ENCODE results near the gene SPDYE9. TPM values are rescaled to one million over a fixed set of nuclear protein-coding genes. Genes with fewer than 3 reads are reported as not detected.
"Not testable (repeated sequence)": the region's sequence is repeated elsewhere in the genome, so short reads cannot be mapped to it uniquely, and the experiment has no call there.

SPDYE9 gene
- total RNA-seq: not detected

GRCh38 chr7:73085938-73086337 lies at the start of gene SPDYE9:
TSS of gene SPDYE9 (minus strand) at chr7:73086038. CDS start at chr7:73084238, 1,800 bp downstream.
- DNase-seq (ENCODE audit: low spot score); ATAC-seq: not testable (repeated sequence)

- not testable (repeated sequence) for DNase-seq (ENCODE audit: low spot score)
- peak; percentile 37 for ATAC-seq
Measured at GRCh38 chr7:73134866-73135265, 49.0 kb upstream of the SPDYE9 start.

- not testable (repeated sequence) for DNase-seq (ENCODE audit: low spot score); ATAC-seq
Measured at GRCh38 chr7:73132651-73133217, 46.9 kb upstream of the SPDYE9 start.

- not testable (repeated sequence) for DNase-seq (ENCODE audit: low spot score); ATAC-seq
Measured at GRCh38 chr7:73130612-73131011, 44.8 kb upstream of the SPDYE9 start.

- DNase-seq (ENCODE audit: low spot score): not testable (repeated sequence)
- ATAC-seq: peak; percentile 64
Measured at GRCh38 chr7:73124126-73124525, 38.3 kb upstream of the SPDYE9 start.

- ATAC-seq: peak; percentile 29
- not testable (repeated sequence) for DNase-seq (ENCODE audit: low spot score)
Measured at GRCh38 chr7:73122778-73123447, 37.1 kb upstream of the SPDYE9 start.

GRCh38 chr7:73118155-73118554 lies 32.3 kb upstream of the SPDYE9 start:
- ATAC-seq; DNase-seq (ENCODE audit: low spot score): not testable (repeated sequence)

- DNase-seq (ENCODE audit: low spot score); ATAC-seq: not testable (repeated sequence)
Measured at GRCh38 chr7:73057811-73058210, 28.0 kb downstream of the SPDYE9 start, which contains the start of gene SPDYE11. TSS of gene SPDYE11 (minus strand) at chr7:73057911. CDS start at chr7:73056111, 1,800 bp downstream.

- DNase-seq (ENCODE audit: low spot score); ATAC-seq: not testable (repeated sequence)
Measured at GRCh38 chr7:73029666-73030065, 56.2 kb downstream of the SPDYE9 start, which contains the start of gene SPDYE8. TSS of gene SPDYE8 (minus strand) at chr7:73029766. CDS start at chr7:73027966, 1,800 bp downstream.

Other genes with a start within 250 kb of the SPDYE9 start
- gene POM121, start 160.9 kb downstream of the SPDYE9 start, total RNA-seq: 16.8 TPM
- 0.78 TPM for gene TRIM74, start 116.6 kb downstream of the SPDYE9 start, total RNA-seq
- gene SPDYE8, start 56.3 kb downstream of the SPDYE9 start, total RNA-seq: not detected
- gene SPDYE11, start 28.1 kb downstream of the SPDYE9 start, total RNA-seq: not detected
- gene NSUN5, start 222.8 kb upstream of the SPDYE9 start, total RNA-seq: 8.5 TPM
- gene TRIM50, start 242.0 kb upstream of the SPDYE9 start, total RNA-seq: not detected
- not detected for gene FKBP6, start 242.1 kb upstream of the SPDYE9 start, total RNA-seq

Data from left lobe of liver (tissue), 2 donors.